A673 (cell line): ENCODE measurements around the gene GAL3ST2.

Source experiments
- CTCF ChIP-seq: fragments of 300-800, 200-600 bp; sonication (generic); conservative IDR thresholded peaks from 2 replicates; pipeline ENCODE4 v1.5.1; 2017; ENCODE audit warnings: low read depth, mild to moderate bottlenecking, antibody characterized with exemption, low read length, moderate library complexity, mixed read lengths
- EZH2 ChIP-seq: fragments of 200-600 bp; sonication (generic); IDR thresholded peaks from 2 replicates; pipeline ENCODE4 v1.6.1; 2017; ENCODE audit warnings: borderline replicate concordance, low read depth, mild to moderate bottlenecking, mixed read lengths, antibody characterized with exemption, low read length; ENCODE audit not compliant: poor library complexity, severe bottlenecking

- no peak for TF ChIP-seq CTCF
- no peak for TF ChIP-seq EZH2
These were observed 19.6 kb downstream of the GAL3ST2 start for GRCh38 chr2:241796209-241796608.
